HG02852 (cell line): ENCODE results near the gene PPFIBP2.

ENCODE experiments used
- ATAC-seq: cut with Tn5 transposase; IDR thresholded peaks from one replicate; pipeline ENCODE4 v1.9.1; 2021; ENCODE audit warnings: mild to moderate bottlenecking, moderate library complexity; ENCODE audit not compliant: unreplicated experiment

The PPFIBP2 gene

DNA sequence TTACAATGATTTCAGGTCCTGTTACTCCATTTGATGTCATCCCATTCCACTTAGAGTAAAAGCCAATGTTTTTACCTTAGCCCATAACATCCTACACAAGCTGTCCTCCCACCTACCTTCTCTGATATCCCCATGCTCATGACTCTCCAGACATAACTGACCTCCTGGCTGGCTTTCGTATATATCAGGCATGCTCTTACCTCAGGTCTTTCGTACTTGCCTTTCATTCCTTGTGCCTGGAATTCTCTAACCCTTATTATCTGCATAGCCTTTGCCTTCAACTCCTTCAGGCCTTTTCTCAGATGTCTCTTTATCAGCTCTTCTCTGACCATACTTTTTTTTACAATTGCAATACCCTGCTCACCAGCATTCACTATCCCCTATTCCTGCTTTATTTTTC is 169.8 kb downstream of the PPFIBP2 start:
- ATAC-seq, result no peak

DNA sequence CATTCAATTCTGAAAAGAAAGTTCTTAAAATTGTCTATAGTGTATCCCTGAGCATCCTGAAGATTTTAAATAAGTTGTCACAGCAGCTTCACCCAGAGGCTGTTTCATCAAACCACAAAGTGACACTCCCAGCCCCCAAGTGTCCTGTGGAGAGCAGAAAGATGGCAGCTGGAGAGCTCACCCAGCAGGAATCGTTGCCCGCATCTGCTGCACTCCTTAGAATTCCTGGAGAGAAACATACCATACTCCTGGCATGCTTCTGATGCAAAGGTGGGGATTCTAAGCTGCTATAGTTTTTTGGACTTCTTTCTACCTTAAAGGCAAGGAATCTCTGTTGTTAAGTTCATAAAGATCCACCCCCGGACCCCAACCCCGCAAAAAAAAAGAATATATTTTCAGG is 173.0 kb downstream of the PPFIBP2 start:
- ATAC-seq, result no peak

DNA sequence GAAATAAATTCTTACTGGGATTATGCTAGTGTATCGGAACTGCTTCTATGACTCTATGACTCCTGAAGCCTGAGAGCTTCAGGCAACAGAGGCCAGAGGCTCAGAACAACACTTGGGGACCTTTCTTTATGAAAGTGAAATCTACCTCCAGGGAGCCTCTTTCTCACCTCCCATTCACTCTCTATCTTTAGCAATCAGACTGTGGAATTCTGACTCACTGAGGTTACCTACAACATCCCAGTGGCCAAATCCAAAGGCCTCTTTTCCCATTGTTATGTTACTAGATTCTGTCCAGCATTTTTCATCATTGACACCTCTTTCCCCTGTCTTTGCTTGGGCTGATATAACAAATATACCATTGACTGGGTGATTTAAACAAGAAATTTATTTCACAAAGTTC is 173.6 kb downstream of the PPFIBP2 start:
- no peak for ATAC-seq

GRCh38 chr11:7688238-7688826 is 174.5 kb downstream of the PPFIBP2 start:
- no peak for ATAC-seq

DNA sequence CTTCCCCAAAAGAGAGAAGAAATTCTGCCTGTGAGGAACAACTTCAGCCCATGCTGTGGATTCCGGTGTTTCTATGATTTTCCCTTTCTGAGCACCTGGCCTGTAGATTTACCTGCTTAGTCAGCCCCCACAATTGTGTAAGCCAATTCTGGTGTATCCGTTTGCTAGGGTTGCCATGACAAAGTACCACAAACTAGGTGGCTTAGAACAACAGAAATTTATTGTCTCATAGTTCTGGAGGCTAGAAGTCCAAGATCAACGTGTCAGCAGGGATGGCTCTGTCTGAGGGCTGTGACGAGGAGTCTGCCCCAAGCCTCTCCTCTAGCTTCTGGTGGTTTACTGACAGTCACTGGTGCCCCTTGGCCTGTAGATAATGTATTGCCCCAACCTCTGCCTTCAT is 175.4 kb downstream of the PPFIBP2 start:
- no peak for ATAC-seq

GRCh38 chr11:7690648-7691047 is 176.8 kb downstream of the PPFIBP2 start:
- ATAC-seq, result no peak

GRCh38 chr11:7691759-7692350 is 178.1 kb downstream of the PPFIBP2 start:
- ATAC-seq, result no peak

DNA sequence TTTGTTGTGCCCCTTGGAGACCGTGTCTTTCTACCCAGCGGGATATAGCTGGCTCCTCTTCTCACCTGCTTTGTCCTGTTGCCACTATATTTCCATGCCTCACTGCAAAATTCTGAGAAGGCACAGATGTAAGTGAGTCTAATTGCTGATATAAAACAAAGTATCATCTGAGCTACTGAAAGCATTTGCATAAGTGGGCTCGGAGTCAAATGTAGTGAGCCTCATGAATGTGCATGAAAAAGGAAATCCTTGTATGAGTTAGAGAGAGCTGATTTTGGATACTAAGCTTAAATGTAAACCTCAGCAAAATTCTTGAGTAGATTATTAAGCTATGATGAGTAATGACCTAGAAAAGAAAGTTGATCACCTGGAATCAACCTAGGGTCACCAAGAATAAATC is 178.6 kb downstream of the PPFIBP2 start:
- ATAC-seq, result no peak

GRCh38 chr11:7694235-7694634 is 180.4 kb downstream of the PPFIBP2 start:
- no peak for ATAC-seq

DNA sequence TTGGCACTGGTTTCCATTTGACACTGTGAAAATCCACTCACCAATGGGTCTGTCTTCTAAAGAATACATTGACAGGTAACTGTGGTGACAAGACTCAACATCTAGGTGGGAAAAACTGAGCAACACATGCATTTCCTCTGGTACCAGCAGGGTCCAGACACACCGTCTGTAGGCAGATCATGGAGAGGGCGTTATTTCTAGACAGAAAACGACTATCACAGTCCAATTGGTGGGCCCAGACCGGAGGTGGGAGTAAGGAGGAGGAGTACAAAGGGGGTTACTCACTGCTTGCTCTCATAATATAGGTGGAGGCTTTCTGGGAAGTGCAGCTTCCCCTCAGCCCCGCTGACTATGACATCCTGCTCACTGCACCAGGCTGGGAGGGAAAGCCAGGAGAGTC is 182.6 kb downstream of the PPFIBP2 start:
- ATAC-seq, result no peak
